HFFc6 (cell line): ENCODE results near the gene LIM2. TPM values are rescaled to one million over a fixed set of nuclear protein-coding genes. Genes with fewer than 3 reads are reported as not detected.
A peak's percentile ranks its signal among the peaks of the same experiment; 100 is the strongest.

ENCODE experiments used
- DNase-seq: peaks from one replicate; pipeline ENCODE4 v3.0.0-alpha.2; 2018
- H3K27ac Mint-ChIP-seq: 2 replicates; pipeline ENCODE4 v1.8.0; 2020; ENCODE audit warnings: mild to moderate bottlenecking, mixed read lengths
- H3K27me3 Mint-ChIP-seq: 2 replicates; pipeline ENCODE4 v1.8.0; 2021; ENCODE audit warnings: mild to moderate bottlenecking, moderate library complexity, mixed read lengths; ENCODE audit not compliant: insufficient read depth
- H3K36me3 Mint-ChIP-seq: 2 replicates; pipeline ENCODE4 v1.8.0; 2021; ENCODE audit warnings: low read depth, mixed read lengths
- H3K4me1 Mint-ChIP-seq: 2 replicates; pipeline ENCODE4 v1.8.0; 2020; ENCODE audit warnings: low read depth, mixed read lengths
- H3K4me3 Mint-ChIP-seq: 2 replicates; pipeline ENCODE4 v1.8.0; 2020; ENCODE audit warnings: mild to moderate bottlenecking, moderate library complexity, mixed read lengths
- H3K9me3 Mint-ChIP-seq: 2 replicates; pipeline ENCODE4 v1.8.0; 2020; ENCODE audit warnings: mild to moderate bottlenecking, mixed read lengths
- CTCF ChIP-seq: fragments of 200-600 bp; sonication (generic); IDR thresholded peaks from 2 replicates; pipeline ENCODE4 v1.5.0; 2021; ENCODE audit warnings: antibody characterized with exemption, mild to moderate bottlenecking
- total RNA-seq, 6 experiments: library from RNA; stranded (reverse); fragmentation: NEBNext Ultra II Directional; extraction: Animal tissue kit (Norgen Biotek cat#: 25700); gene quantifications; 2 replicates in 1 of 6; 3 replicates in 5 of 6; pipeline ENCODE4 v1.2.3, GENCODE V29; 2021

LIM2 gene
- total RNA-seq, 6 experiments from 2014 or later = not detected

GRCh38 chr19:51339313-51339686 is 48.5 kb downstream of the LIM2 start:
- no peak for DNase-seq
- Mint-ChIP-seq H3K27ac (peak overlapping the region; percentile 95), H3K27me3 (peaks cover 3% of the 10 kb centered on the region), H3K4me1 (peaks cover 23% of the 10 kb centered on the region), H3K36me3 (no peaks in the 10 kb centered on the region), H3K4me3 (peak overlapping the region; percentile 91), H3K9me3 (no peaks in the 10 kb centered on the region)
- no peak for TF ChIP-seq CTCF

- peaks cover 4% of the 10 kb centered on the region; the same call in 1 of the 2 replicates for H3K9me3 Mint-ChIP-seq
- H3K36me3 Mint-ChIP-seq = no peaks in the 10 kb centered on the region
- peak overlapping the region; percentile 91 for H3K4me3 Mint-ChIP-seq
- peak overlapping the region; percentile 95; the same call in 1 of the 2 replicates for H3K27ac Mint-ChIP-seq
- DNase-seq = peak; percentile 52
- peaks cover 3% of the 10 kb centered on the region for H3K27me3 Mint-ChIP-seq
- peaks cover 23% of the 10 kb centered on the region for H3K4me1 Mint-ChIP-seq
- TF ChIP-seq CTCF = peak; percentile 96
Measured at GRCh38 chr19:51338563-51339312, 49.0 kb downstream of the LIM2 start.

GRCh38 chr19:51337861-51338562 is 49.8 kb downstream of the LIM2 start:
- peak overlapping the region; percentile 91 for H3K4me3 Mint-ChIP-seq
- H3K4me1 Mint-ChIP-seq = peaks cover 21% of the 10 kb centered on the region
- peaks cover 3% of the 10 kb centered on the region for H3K27me3 Mint-ChIP-seq
- TF ChIP-seq CTCF = no peak
- no peaks in the 10 kb centered on the region for H3K36me3 Mint-ChIP-seq
- DNase-seq = no peak
- H3K9me3 Mint-ChIP-seq = peaks cover 6% of the 10 kb centered on the region; the same call in 1 of the 2 replicates
- no peak overlapping the region; the same call in 1 of the 2 replicates for H3K27ac Mint-ChIP-seq

- no peak overlapping the region for H3K27ac Mint-ChIP-seq
- H3K27me3 Mint-ChIP-seq = peaks cover 3% of the 10 kb centered on the region
- no peaks in the 10 kb centered on the region for H3K36me3 Mint-ChIP-seq
- H3K4me3 Mint-ChIP-seq = no peak overlapping the region
- peaks cover 6% of the 10 kb centered on the region; the same call in 1 of the 2 replicates for H3K9me3 Mint-ChIP-seq
- H3K4me1 Mint-ChIP-seq = peaks cover 15% of the 10 kb centered on the region
- no peak for DNase-seq
- no peak for TF ChIP-seq CTCF
Measured at GRCh38 chr19:51337141-51337860, 50.5 kb downstream of the LIM2 start.

GRCh38 chr19:51333836-51334460 is 53.8 kb downstream of the LIM2 start:
- H3K36me3 Mint-ChIP-seq = peaks cover 12% of the 10 kb centered on the region
- peak overlapping the region; percentile 26; the same call in 1 of the 2 replicates for H3K4me3 Mint-ChIP-seq

More at GRCh38 chr19:51333836-51334460, 53.8 kb downstream of the LIM2 start:
- no peak for DNase-seq
- Mint-ChIP-seq H3K9me3 (peaks cover 18% of the 10 kb centered on the region; the same call in 1 of the 2 replicates), H3K27me3 (no peaks in the 10 kb centered on the region; the same call in 1 of the 2 replicates), H3K4me1 (peaks cover 4% of the 10 kb centered on the region; the same call in 1 of the 2 replicates), H3K27ac (no peak overlapping the region)
- TF ChIP-seq CTCF = no peak
